ENCODE measurements around the gene APBA1. TPM values are rescaled to one million over a fixed set of nuclear protein-coding genes. Genes with fewer than 3 reads are reported as not detected.

APBA1 gene
- polyA plus RNA-seq, 1 of the 3 experiments (the other 2 are of a cell fraction) = 3.1 TPM

- H3K27ac ChIP-seq (ENCODE audit: low read depth in 2 of 2, low read length in 1 of 2) = no peak overlapping the region
- WGBS (ENCODE audit: low lambda C conversion rate) = 66% methylated on average over 2 of the region's 2 CpGs
- H3K4me2 ChIP-seq = no peak overlapping the region
- no peaks in the 10 kb centered on the region for H3K9me2 ChIP-seq
- H3K4me3 ChIP-seq (ENCODE audit: low read depth in 2 of 2, low read length in 1 of 2) = no peak overlapping the region
- POLR2A ChIA-PET = no interaction called here
- H4K20me1 ChIP-seq (ENCODE audit: insufficient read depth) = no peaks in the 10 kb centered on the region
- TF ChIP-seq GABPA (IDR thresholded peaks at IDR 0.05; ENCODE audit: low read depth) = no peak
- no peak for TF ChIP-seq EZH2phosphoT487 (IDR thresholded peaks at IDR 0.05; ENCODE audit: borderline replicate concordance, low read depth)
- no peak for TF ChIP-seq ELF1 (IDR thresholded peaks at IDR 0.05)
- TF ChIP-seq FOSL2 (IDR thresholded peaks at IDR 0.05; ENCODE audit: borderline replicate concordance, low read depth) = no peak
- no peak for TF ChIP-seq YY1 (IDR thresholded peaks at IDR 0.05; ENCODE audit: low read depth)
- no peak for TF ChIP-seq POLR2AphosphoS5 (IDR thresholded peaks at IDR 0.05; ENCODE audit: low read depth, low read length)
- TF ChIP-seq EP300 (IDR thresholded peaks at IDR 0.05; ENCODE audit: borderline replicate concordance in 1 of 2, low read depth in 1 of 2, low read length in 1 of 2) = no peak
- TF ChIP-seq JUND (IDR thresholded peaks at IDR 0.05) = no peak
- no peak for TF ChIP-seq TEAD4 (IDR thresholded peaks at IDR 0.05; ENCODE audit: borderline replicate concordance, insufficient read depth)
- TF ChIP-seq NRF1 (IDR thresholded peaks at IDR 0.05; ENCODE audit: low read depth, low read length) = no peak
- no peak for TF ChIP-seq RAD21 (IDR thresholded peaks at IDR 0.05; ENCODE audit: low read length)
- no peaks in the 10 kb centered on the region for H3K27me3 ChIP-seq (ENCODE audit: insufficient read depth)
- H3K36me3 ChIP-seq (replicated peaks in 1 of 2; ENCODE audit: control insufficient read depth in 1 of 2, insufficient read depth in 2 of 2, low read length in 1 of 2) = no peaks in the 10 kb centered on the region
- no peak for DNase-seq
- no peak overlapping the region for H3K9ac ChIP-seq
- H3F3A ChIP-seq (replicated peaks; ENCODE audit: insufficient read depth) = no peaks in the 10 kb centered on the region
- H3K79me2 ChIP-seq (ENCODE audit: insufficient read depth) = no peaks in the 10 kb centered on the region
- no peaks in the 10 kb centered on the region for H3K4me1 ChIP-seq (ENCODE audit: control insufficient read depth in 1 of 2, insufficient read depth in 2 of 2, low read depth in 1 of 2, low read length in 1 of 2)
- no peak overlapping the region for H2AFZ ChIP-seq (ENCODE audit: low read depth)
- peaks cover 29% of the 10 kb centered on the region for H3K9me3 ChIP-seq
- CTCF ChIA-PET = no interaction called here
These were observed 24.6 kb upstream of the APBA1 start for GRCh38 chr9:69696802-69697201.

- no peak overlapping the region for H3K9ac ChIP-seq
- 48% methylated on average over 2 of the region's 2 CpGs for WGBS (ENCODE audit: low lambda C conversion rate)
- no peak overlapping the region for H3K4me3 ChIP-seq (ENCODE audit: low read depth in 2 of 2, low read length in 1 of 2)
- H2AFZ ChIP-seq (ENCODE audit: low read depth) = no peak overlapping the region
- H3K9me3 ChIP-seq = peaks cover 5% of the 10 kb centered on the region; the same call in 1 of the 2 replicates
- ChIA-PET CTCF (interaction anchor here (1.8 kb wide), 1 partner anchor 17 kb away, joined by 10 read pairs; no protein-coding TSS in a partner anchor), POLR2A (no interaction called here)
- H3K9me2 ChIP-seq = no peaks in the 10 kb centered on the region; the same call in 1 of the 2 replicates
- DNase-seq = no peak
- H3F3A ChIP-seq (replicated peaks; ENCODE audit: insufficient read depth) = no peaks in the 10 kb centered on the region
- no peak overlapping the region for H3K4me2 ChIP-seq
- no peak overlapping the region for H3K27ac ChIP-seq (ENCODE audit: low read depth in 2 of 2, low read length in 1 of 2)
- H3K4me1 ChIP-seq (ENCODE audit: control insufficient read depth in 1 of 2, insufficient read depth in 2 of 2, low read depth in 1 of 2, low read length in 1 of 2) = no peaks in the 10 kb centered on the region
- H3K27me3 ChIP-seq (ENCODE audit: insufficient read depth) = no peaks in the 10 kb centered on the region
- H3K79me2 ChIP-seq (ENCODE audit: insufficient read depth) = no peaks in the 10 kb centered on the region
- H3K36me3 ChIP-seq (replicated peaks in 1 of 2; ENCODE audit: control insufficient read depth in 1 of 2, insufficient read depth in 2 of 2, low read length in 1 of 2) = no peaks in the 10 kb centered on the region
- no peaks in the 10 kb centered on the region for H4K20me1 ChIP-seq (ENCODE audit: insufficient read depth)
- TF ChIP-seq RAD21 (IDR thresholded peaks at IDR 0.05; ENCODE audit: low read length) = no peak
- TF ChIP-seq GABPA (IDR thresholded peaks at IDR 0.05; ENCODE audit: low read depth) = no peak
- TF ChIP-seq ELF1 (IDR thresholded peaks at IDR 0.05) = no peak
- no peak for TF ChIP-seq TCF12 (IDR thresholded peaks at IDR 0.05)
- no peak for TF ChIP-seq MAX (IDR thresholded peaks at IDR 0.05; ENCODE audit: low read depth)
- no peak for TF ChIP-seq SMC3 (IDR thresholded peaks at IDR 0.05; ENCODE audit: low read depth, low read length)
- TF ChIP-seq PBX3 (IDR thresholded peaks at IDR 0.05) = no peak
- TF ChIP-seq POLR2AphosphoS5 (IDR thresholded peaks at IDR 0.05; ENCODE audit: low read depth, low read length) = no peak
- TF ChIP-seq FOXM1 (IDR thresholded peaks at IDR 0.05; ENCODE audit: low read depth) = no peak
- no peak for TF ChIP-seq GATA2 (CRISPR knock-in tag; IDR thresholded peaks at IDR 0.05)
- no peak for TF ChIP-seq FOSL2 (IDR thresholded peaks at IDR 0.05; ENCODE audit: borderline replicate concordance, low read depth)
- TF ChIP-seq FOXJ3 (CRISPR knock-in tag; IDR thresholded peaks at IDR 0.05) = no peak
- TF ChIP-seq JUND (IDR thresholded peaks at IDR 0.05) = no peak
- TF ChIP-seq MEF2A (IDR thresholded peaks at IDR 0.05; ENCODE audit: borderline replicate concordance, low read depth) = no peak
- no peak for TF ChIP-seq ZBTB33 (IDR thresholded peaks at IDR 0.05; ENCODE audit: borderline replicate concordance, low read depth)
- no peak for TF ChIP-seq RCOR1 (IDR thresholded peaks at IDR 0.05; ENCODE audit: low read length)
- TF ChIP-seq RFX5 (IDR thresholded peaks at IDR 0.05; ENCODE audit: low read length) = no peak
- no peak for TF ChIP-seq YY1 (IDR thresholded peaks at IDR 0.05; ENCODE audit: low read depth)
- no peak for TF ChIP-seq RXRA (IDR thresholded peaks at IDR 0.05; ENCODE audit: borderline replicate concordance, low read depth)
These were observed 17.9 kb upstream of the APBA1 start for GRCh38 chr9:69689991-69690538.
